ENCODE data around the gene LHX6. TPM values are rescaled to one million over a fixed set of nuclear protein-coding genes. Genes with fewer than 3 reads are reported as not detected.

LHX6 gene
- total RNA-seq, 2 donors from 2014 or later: 2.9 TPM; not detected in 1

DNA sequence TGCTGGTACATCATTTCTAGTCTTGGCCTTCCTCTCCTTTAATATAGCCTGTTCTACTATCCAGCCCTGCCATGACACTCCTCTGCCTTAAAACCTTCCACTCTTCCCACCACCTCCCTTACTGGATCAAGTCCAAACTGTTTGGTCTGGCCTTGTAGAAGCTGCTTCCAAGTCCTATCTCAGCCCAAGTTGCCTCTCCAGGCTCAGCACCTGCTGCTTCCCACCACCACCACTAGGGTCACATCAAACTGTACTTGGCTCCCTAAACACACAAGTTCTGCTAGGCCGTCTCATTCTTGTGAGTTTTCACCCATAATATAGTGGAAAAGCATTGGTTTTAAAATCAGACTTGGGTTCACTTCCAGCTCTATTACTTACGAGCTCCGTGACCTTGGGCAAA lies 70.6 kb downstream of the LHX6 start:
- 28 to 39% methylated on average over 3 of the region's 3 CpGs for WGBS, 2 donors
- DNase-seq (peak; percentile 34 to 61 (median 54)), ATAC-seq (no peak)
- no peaks in the 10 kb centered on the region for H3K9me3 ChIP-seq
- H3K27me3 ChIP-seq: no peaks in the 10 kb centered on the region
- no peak overlapping the region for H3K27ac ChIP-seq
- H3K4me3 ChIP-seq: no peak overlapping the region
- TF ChIP-seq, protein P1, sequence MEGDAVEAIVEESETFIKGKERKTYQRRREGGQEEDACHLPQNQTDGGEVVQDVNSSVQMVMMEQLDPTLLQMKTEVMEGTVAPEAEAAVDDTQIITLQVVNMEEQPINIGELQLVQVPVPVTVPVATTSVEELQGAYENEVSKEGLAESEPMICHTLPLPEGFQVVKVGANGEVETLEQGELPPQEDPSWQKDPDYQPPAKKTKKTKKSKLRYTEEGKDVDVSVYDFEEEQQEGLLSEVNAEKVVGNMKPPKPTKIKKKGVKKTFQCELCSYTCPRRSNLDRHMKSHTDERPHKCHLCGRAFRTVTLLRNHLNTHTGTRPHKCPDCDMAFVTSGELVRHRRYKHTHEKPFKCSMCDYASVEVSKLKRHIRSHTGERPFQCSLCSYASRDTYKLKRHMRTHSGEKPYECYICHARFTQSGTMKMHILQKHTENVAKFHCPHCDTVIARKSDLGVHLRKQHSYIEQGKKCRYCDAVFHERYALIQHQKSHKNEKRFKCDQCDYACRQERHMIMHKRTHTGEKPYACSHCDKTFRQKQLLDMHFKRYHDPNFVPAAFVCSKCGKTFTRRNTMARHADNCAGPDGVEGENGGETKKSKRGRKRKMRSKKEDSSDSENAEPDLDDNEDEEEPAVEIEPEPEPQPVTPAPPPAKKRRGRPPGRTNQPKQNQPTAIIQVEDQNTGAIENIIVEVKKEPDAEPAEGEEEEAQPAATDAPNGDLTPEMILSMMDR (IDR thresholded peaks at IDR 0.05): peak; percentile 17 to 50 (median 33)
- TF ChIP-seq POLR2A (IDR thresholded peaks at IDR 0.05): no peak
- intact Hi-C loops (cut with DNase I): no loop called here
- no peaks in the 10 kb centered on the region for H3K36me3 ChIP-seq (replicated peaks in 1 of 2; ENCODE audit: insufficient read depth in 1 of 2, low read depth in 2 of 2)
- H3K4me1 ChIP-seq: peaks cover 16% of the 10 kb centered on the region

DNA sequence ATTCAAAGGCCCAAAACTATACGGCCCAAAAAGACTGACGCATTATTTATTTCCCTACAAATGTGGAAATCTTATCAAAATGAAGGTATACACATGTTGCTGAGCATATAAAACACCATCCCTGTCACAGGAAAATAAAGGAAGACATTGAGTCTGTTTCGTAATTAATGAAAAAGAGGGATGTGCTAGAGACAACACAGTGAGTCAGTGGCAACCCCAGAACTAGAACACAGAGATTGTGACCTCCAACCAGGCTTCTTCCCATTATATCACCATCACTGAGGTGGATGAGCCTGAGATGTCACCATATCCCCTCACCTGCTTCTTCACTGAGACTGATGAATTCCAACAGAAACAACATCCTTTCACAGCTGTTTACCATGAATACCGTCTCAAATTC lies 73.0 kb downstream of the LHX6 start:
- no peaks in the 10 kb centered on the region for H3K27me3 ChIP-seq
- WGBS, 2 donors: 85 to 88% methylated on average over 4 of the region's 4 CpGs
- H3K9me3 ChIP-seq: no peaks in the 10 kb centered on the region
- TF ChIP-seq POLR2A (IDR thresholded peaks at IDR 0.05): no peak
- TF ChIP-seq, protein P1 (IDR thresholded peaks at IDR 0.05): no peak
- no peaks in the 10 kb centered on the region for H3K36me3 ChIP-seq (replicated peaks in 1 of 2; ENCODE audit: insufficient read depth in 1 of 2, low read depth in 2 of 2)
- no peak for ATAC-seq
- intact Hi-C loops (cut with DNase I): no loop called here
- no peak overlapping the region for H3K27ac ChIP-seq
- H3K4me1 ChIP-seq: peaks cover 16% of the 10 kb centered on the region
- H3K4me3 ChIP-seq: no peak overlapping the region
- no peak for DNase-seq

Other genes with a start within 250 kb of the LHX6 start
- gene TTLL11, start 135.6 kb downstream of the LHX6 start, total RNA-seq: 10 to 100 TPM; 14.5 to 16.8 TPM
- 10 to 100 TPM; 11.9 to 16.9 TPM for gene NDUFA8, start 69.2 kb downstream of the LHX6 start, total RNA-seq
- not detected for gene MORN5, start 69.0 kb downstream of the LHX6 start, total RNA-seq
- gene RBM18, start 35.9 kb upstream of the LHX6 start, total RNA-seq: 1 to 10 TPM; 4.6 to 5.4 TPM
- gene MRRF, start 35.9 kb upstream of the LHX6 start, total RNA-seq: 10 to 100 TPM; 11.9 to 13.5 TPM
- 1 to 10 TPM; 2.1 to 3.0 TPM for gene PTGS1, start 142.1 kb upstream of the LHX6 start, total RNA-seq
- not detected for gene OR1J1, start 249.0 kb upstream of the LHX6 start, total RNA-seq